ENCODE measurements around the gene CDC42EP2. TPM values are rescaled to one million over a fixed set of nuclear protein-coding genes. Genes with fewer than 3 reads are reported as not detected.

CDC42EP2 gene
- total RNA-seq, 1 donor from 2014 or later = 37.7 TPM

GRCh38 chr11:65307298-65308229, 7.1 kb upstream of the CDC42EP2 start:
- H3K27me3 Mint-ChIP-seq (ENCODE audit: unreplicated experiment) = peaks cover 10% of the 10 kb centered on the region
- H3K9me3 Mint-ChIP-seq (ENCODE audit: unreplicated experiment) = no peaks in the 10 kb centered on the region
- H3K4me1 Mint-ChIP-seq (ENCODE audit: unreplicated experiment) = no peaks in the 10 kb centered on the region
- no peak for DNase-seq (ENCODE audit: low spot score)
- TF ChIP-seq CTCF (IDR thresholded peaks at IDR 0.05; ENCODE audit: unreplicated experiment) = no peak
- peak overlapping the region; percentile 42 for H3K4me3 Mint-ChIP-seq (ENCODE audit: unreplicated experiment)
- H3K27ac Mint-ChIP-seq (ENCODE audit: unreplicated experiment) = peak overlapping the region; percentile 8
- peaks cover 8% of the 10 kb centered on the region for H3K36me3 Mint-ChIP-seq (ENCODE audit: low read depth, unreplicated experiment)

- Mint-ChIP-seq H3K9me3 (ENCODE audit: unreplicated experiment) (no peaks in the 10 kb centered on the region), H3K27ac (ENCODE audit: unreplicated experiment) (no peak overlapping the region), H3K4me1 (ENCODE audit: unreplicated experiment) (peaks cover 1% of the 10 kb centered on the region), H3K36me3 (ENCODE audit: low read depth, unreplicated experiment) (peaks cover 8% of the 10 kb centered on the region), H3K4me3 (ENCODE audit: unreplicated experiment) (peak overlapping the region; percentile 42), H3K27me3 (ENCODE audit: unreplicated experiment) (peaks cover 9% of the 10 kb centered on the region)
- no peak for TF ChIP-seq CTCF (IDR thresholded peaks at IDR 0.05; ENCODE audit: unreplicated experiment)
- DNase-seq (ENCODE audit: low spot score) = no peak
These were observed 6.3 kb upstream of the CDC42EP2 start for GRCh38 chr11:65308281-65308891.

GRCh38 chr11:65309006-65309405, 5.7 kb upstream of the CDC42EP2 start:
- peaks cover 7% of the 10 kb centered on the region for H3K4me1 Mint-ChIP-seq (ENCODE audit: unreplicated experiment)
- no peak for DNase-seq (ENCODE audit: low spot score)
- peaks cover 12% of the 10 kb centered on the region for H3K27me3 Mint-ChIP-seq (ENCODE audit: unreplicated experiment)
- H3K36me3 Mint-ChIP-seq (ENCODE audit: low read depth, unreplicated experiment) = peaks cover 6% of the 10 kb centered on the region
- H3K27ac Mint-ChIP-seq (ENCODE audit: unreplicated experiment) = no peak overlapping the region
- H3K4me3 Mint-ChIP-seq (ENCODE audit: unreplicated experiment) = no peak overlapping the region
- H3K9me3 Mint-ChIP-seq (ENCODE audit: unreplicated experiment) = no peaks in the 10 kb centered on the region
- TF ChIP-seq CTCF (IDR thresholded peaks at IDR 0.05; ENCODE audit: unreplicated experiment) = no peak

GRCh38 chr11:65310215-65310614, 4.5 kb upstream of the CDC42EP2 start:
- Mint-ChIP-seq H3K4me1 (ENCODE audit: unreplicated experiment) (peaks cover 10% of the 10 kb centered on the region), H3K36me3 (ENCODE audit: low read depth, unreplicated experiment) (peaks cover 5% of the 10 kb centered on the region), H3K27me3 (ENCODE audit: unreplicated experiment) (peaks cover 12% of the 10 kb centered on the region), H3K9me3 (ENCODE audit: unreplicated experiment) (no peaks in the 10 kb centered on the region), H3K27ac (ENCODE audit: unreplicated experiment) (no peak overlapping the region), H3K4me3 (ENCODE audit: unreplicated experiment) (no peak overlapping the region)
- no peak for DNase-seq (ENCODE audit: low spot score)
- no peak for TF ChIP-seq CTCF (IDR thresholded peaks at IDR 0.05; ENCODE audit: unreplicated experiment)

- DNase-seq (ENCODE audit: low spot score) = no peak
- H3K27me3 Mint-ChIP-seq (ENCODE audit: unreplicated experiment) = peaks cover 12% of the 10 kb centered on the region
- no peak overlapping the region for H3K4me3 Mint-ChIP-seq (ENCODE audit: unreplicated experiment)
- peaks cover 10% of the 10 kb centered on the region for H3K4me1 Mint-ChIP-seq (ENCODE audit: unreplicated experiment)
- peaks cover 5% of the 10 kb centered on the region for H3K36me3 Mint-ChIP-seq (ENCODE audit: low read depth, unreplicated experiment)
- H3K9me3 Mint-ChIP-seq (ENCODE audit: unreplicated experiment) = no peaks in the 10 kb centered on the region
- H3K27ac Mint-ChIP-seq (ENCODE audit: unreplicated experiment) = no peak overlapping the region
- no peak for TF ChIP-seq CTCF (IDR thresholded peaks at IDR 0.05; ENCODE audit: unreplicated experiment)
These were observed 3.9 kb upstream of the CDC42EP2 start for GRCh38 chr11:65310736-65311135.
